OCI-LY3 (cell line): ENCODE data around the gene NOXA1.

ENCODE experiments used
- H2AFZ ChIP-seq: fragments of 200-600, 300-600 bp; shearing (Covaris generic); 2 replicates; pipeline ENCODE4 v1.6.0; 2014; ENCODE audit warnings: antibody characterized with exemption, low read depth, low read length
- H3K27ac ChIP-seq: fragments of 200-600, 300-600 bp; sonication (generic); 2 replicates; pipeline ENCODE4 v1.5.1; 2014; ENCODE audit warnings: mild to moderate bottlenecking, low read length, moderate library complexity, mixed read lengths
- H3K27me3 ChIP-seq: fragments of 200-600, 300-600 bp; sonication (generic); 2 replicates; pipeline ENCODE4 v1.6.1; 2014; ENCODE audit warnings: low read depth, low read length, mixed read lengths
- H3K36me3 ChIP-seq: fragments of 200-600, 300-600 bp; sonication (generic); replicated peaks from 2 replicates; pipeline ENCODE3; 2014; ENCODE audit warnings: low read depth, low read length, mixed read lengths
- H3K4me1 ChIP-seq: fragments of 300-600, 200-600 bp; sonication (generic); 2 replicates; pipeline ENCODE4 v1.6.1; 2014; ENCODE audit warnings: low read length, mixed read lengths
- H3K4me2 ChIP-seq: fragments of 200-600, 300-600 bp; sonication (generic); 2 replicates; pipeline ENCODE4 v1.6.1; 2014; ENCODE audit warnings: low read length, mixed read lengths
- H3K4me3 ChIP-seq: fragments of 300-600, 200-600 bp; sonication (generic); 2 replicates; pipeline ENCODE4 v1.5.1; 2014; ENCODE audit warnings: antibody characterized with exemption, mild to moderate bottlenecking, low read length, moderate library complexity
- H3K79me2 ChIP-seq: fragments of 300-600, 200-600 bp; shearing (Covaris generic); 2 replicates; pipeline ENCODE4 v1.6.1; 2014; ENCODE audit warnings: mild to moderate bottlenecking, low read length, mixed read lengths
- H3K9ac ChIP-seq: fragments of 300-600, 200-600 bp; shearing (Covaris generic); 2 replicates; pipeline ENCODE4 v1.6.0; 2014; ENCODE audit warnings: mild to moderate bottlenecking, low read length, moderate library complexity
- H3K9me3 ChIP-seq: fragments of 200-600, 300-600 bp; shearing (Covaris generic); 2 replicates; pipeline ENCODE4 v1.6.1; 2014; ENCODE audit warnings: low read length, mixed read lengths; ENCODE audit not compliant: insufficient read depth
- H4K20me1 ChIP-seq: fragments of 200-600, 300-600 bp; sonication (generic); 2 replicates; pipeline ENCODE4 v1.6.1; 2016; ENCODE audit warnings: low read length, mixed read lengths; ENCODE audit not compliant: insufficient read depth
- EZH2phosphoT487 ChIP-seq: fragments of 200-600 bp; shearing (Covaris generic); IDR thresholded peaks from 2 replicates; pipeline ENCODE4 v1.6.1; 2018; ENCODE audit warnings: antibody characterized with exemption, mixed run types, low read depth
- TF ChIP-seq, protein P1 (sequence below): fragments of 200-600, 300-600 bp; sonication (generic); IDR thresholded peaks from 2 replicates; pipeline ENCODE4 v1.5.1; 2014; ENCODE audit warnings: antibody characterized with exemption, low read length, low read depth

The NOXA1 gene

DNA sequence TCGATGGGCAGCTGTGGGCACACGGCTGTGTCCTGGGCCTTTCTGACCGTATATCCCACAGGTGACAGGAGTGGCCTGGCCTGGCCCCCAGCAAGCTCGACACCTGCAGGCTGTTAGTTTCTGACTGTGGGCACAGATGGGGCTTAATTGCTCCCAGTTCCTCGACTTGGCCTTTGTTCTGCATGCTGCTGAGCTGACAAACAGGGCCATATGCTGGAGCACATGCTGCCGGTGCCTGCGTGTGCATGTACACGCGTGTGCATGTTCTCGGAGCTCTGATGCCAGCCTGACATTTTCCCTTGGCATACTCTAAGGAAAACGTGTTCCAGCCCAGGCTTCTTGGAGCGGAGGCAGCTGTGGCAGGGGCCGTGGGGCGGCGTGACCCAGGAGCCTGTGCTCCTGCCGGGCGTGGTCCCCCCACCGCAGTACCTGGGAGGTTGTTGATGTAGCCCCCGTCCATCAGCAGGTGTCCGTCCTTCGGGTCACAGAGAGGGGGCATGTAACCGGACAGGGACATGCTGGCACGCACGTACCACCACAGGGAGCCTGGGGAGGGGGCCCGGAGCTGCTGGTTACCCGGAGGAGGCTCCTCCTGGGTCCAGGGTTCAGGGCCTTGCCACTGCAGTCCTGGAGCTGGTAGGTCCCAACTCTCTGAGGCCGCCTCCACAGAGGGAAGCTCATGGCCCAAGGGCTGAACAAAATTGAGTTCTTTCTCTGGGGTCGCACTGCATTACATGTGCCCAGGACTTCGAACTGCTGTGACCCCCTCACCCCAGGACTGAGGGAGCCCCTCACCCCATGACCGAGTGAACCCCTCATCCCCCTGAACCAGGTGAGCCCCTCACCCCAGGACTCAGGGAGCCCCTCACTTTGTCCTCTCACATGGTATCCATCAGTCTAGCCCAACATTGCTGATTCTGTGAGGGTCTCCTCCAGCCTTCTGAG, 40.1 kb downstream of the NOXA1 start:
- H3K9ac ChIP-seq = no peak overlapping the region
- H3K27ac ChIP-seq = no peak overlapping the region

DNA sequence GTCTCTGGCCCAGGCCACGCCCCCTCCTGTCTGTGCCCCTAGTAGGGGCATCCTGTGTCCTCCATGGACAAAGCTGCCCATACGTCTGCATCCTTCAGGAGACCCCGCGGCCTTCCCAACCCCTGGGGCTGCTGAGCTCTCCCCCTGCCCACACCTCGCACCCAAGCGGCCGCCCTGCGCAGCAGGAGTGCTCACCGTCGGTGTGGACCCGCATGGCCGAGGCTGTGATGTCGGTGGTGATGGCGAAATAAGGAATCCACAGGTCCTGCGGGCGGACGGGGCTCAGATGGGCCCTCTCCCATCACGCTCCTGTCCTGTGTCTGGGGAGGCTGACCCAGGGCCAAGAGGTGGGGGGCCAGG, 40.7 kb downstream of the NOXA1 start:
- Histone ChIP-seq H3K36me3 (no peaks in the 10 kb centered on the region), H3K4me2 (no peak overlapping the region), H4K20me1 (no peaks in the 10 kb centered on the region), H3K9me3 (no peaks in the 10 kb centered on the region), H3K4me1 (peaks cover 21% of the 10 kb centered on the region), H3K27me3 (no peaks in the 10 kb centered on the region), H3K27ac (no peak overlapping the region), H3K4me3 (no peak overlapping the region), H2AFZ (no peak overlapping the region), H3K79me2 (peaks cover 2% of the 10 kb centered on the region; the same call in 1 of the 2 replicates), H3K9ac (no peak overlapping the region)
- TF ChIP-seq, protein P1, sequence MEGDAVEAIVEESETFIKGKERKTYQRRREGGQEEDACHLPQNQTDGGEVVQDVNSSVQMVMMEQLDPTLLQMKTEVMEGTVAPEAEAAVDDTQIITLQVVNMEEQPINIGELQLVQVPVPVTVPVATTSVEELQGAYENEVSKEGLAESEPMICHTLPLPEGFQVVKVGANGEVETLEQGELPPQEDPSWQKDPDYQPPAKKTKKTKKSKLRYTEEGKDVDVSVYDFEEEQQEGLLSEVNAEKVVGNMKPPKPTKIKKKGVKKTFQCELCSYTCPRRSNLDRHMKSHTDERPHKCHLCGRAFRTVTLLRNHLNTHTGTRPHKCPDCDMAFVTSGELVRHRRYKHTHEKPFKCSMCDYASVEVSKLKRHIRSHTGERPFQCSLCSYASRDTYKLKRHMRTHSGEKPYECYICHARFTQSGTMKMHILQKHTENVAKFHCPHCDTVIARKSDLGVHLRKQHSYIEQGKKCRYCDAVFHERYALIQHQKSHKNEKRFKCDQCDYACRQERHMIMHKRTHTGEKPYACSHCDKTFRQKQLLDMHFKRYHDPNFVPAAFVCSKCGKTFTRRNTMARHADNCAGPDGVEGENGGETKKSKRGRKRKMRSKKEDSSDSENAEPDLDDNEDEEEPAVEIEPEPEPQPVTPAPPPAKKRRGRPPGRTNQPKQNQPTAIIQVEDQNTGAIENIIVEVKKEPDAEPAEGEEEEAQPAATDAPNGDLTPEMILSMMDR = no peak
- no peak for TF ChIP-seq EZH2phosphoT487

More for the DNA sequence above, 40.1 kb downstream of the NOXA1 start:
- H2AFZ ChIP-seq = no peak overlapping the region
- no peaks in the 10 kb centered on the region for H3K27me3 ChIP-seq
- H3K4me1 ChIP-seq = peaks cover 22% of the 10 kb centered on the region
- TF ChIP-seq, protein P1 = no peak
- no peak for TF ChIP-seq EZH2phosphoT487
- no peaks in the 10 kb centered on the region for H3K9me3 ChIP-seq
- no peaks in the 10 kb centered on the region for H3K36me3 ChIP-seq
- H3K4me3 ChIP-seq = peak overlapping the region; percentile 80; the same call in 1 of the 2 replicates
- H3K4me2 ChIP-seq = peak overlapping the region; percentile 72
- H4K20me1 ChIP-seq = no peaks in the 10 kb centered on the region
- peaks cover 8% of the 10 kb centered on the region for H3K79me2 ChIP-seq

DNA sequence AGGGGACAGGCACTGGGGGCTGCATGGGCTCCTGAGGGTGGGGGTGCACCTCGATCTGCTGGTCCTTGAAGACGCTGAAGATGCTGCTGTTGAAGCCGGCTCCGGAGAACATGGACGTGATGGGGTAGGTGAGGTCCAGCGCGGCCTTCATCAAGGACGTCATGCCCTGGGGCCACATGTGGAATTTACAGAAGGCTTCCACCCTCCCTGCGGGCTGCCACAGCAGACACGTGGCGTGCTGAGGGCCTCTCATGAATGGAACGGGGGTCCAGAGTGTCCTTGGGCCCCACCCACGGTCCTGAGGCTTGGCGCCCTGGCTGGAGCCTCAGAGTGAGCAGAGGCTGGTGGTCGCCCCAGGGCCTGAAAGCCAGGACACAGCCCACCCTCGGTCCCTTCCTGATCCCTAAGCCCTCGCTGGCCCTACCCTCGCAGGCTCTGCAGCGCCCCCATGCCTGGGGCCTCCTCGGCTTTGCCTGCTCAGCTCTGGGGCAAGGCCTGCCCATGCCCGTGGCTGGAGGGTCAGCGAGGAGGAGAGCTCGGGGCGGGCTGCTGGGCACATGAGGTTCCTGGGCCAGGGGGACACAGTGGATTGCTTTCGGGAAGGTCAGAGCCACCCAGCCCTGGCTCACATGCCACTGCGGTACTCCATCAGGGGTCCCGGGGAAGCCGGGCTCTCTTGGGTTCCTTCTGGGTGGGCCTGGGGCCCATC, 41.3 kb downstream of the NOXA1 start:
- TF ChIP-seq, protein P1 = no peak
- TF ChIP-seq EZH2phosphoT487 = no peak
- Histone ChIP-seq H3K79me2 (no peaks in the 10 kb centered on the region), H3K27ac (no peak overlapping the region), H3K36me3 (no peaks in the 10 kb centered on the region), H3K4me1 (peaks cover 21% of the 10 kb centered on the region), H4K20me1 (no peaks in the 10 kb centered on the region), H3K9ac (no peak overlapping the region), H2AFZ (no peak overlapping the region), H3K27me3 (no peaks in the 10 kb centered on the region), H3K4me2 (no peak overlapping the region), H3K9me3 (no peaks in the 10 kb centered on the region), H3K4me3 (no peak overlapping the region)
